T-helper 1 cell treated with Interleukin-12 subunit alpha and Interleukin-12 subunit beta and Interleukin-4 antibody, amounts not matched to agents 30 μg/mL and 1 μg/mL, for 36 hours (primary cell): ENCODE measurements around the gene TREM2.
"Not testable (repeated sequence)": the region's sequence is repeated elsewhere in the genome, so short reads cannot be mapped to it uniquely, and the experiment has no call there.

Experiments
- H3K27ac Mint-ChIP-seq: one replicate; pipeline ENCODE4 v1.8.0; 2021; ENCODE audit warnings: mild to moderate bottlenecking, mixed read lengths
- H3K27me3 Mint-ChIP-seq: one replicate; pipeline ENCODE4 v1.8.0; 2021; ENCODE audit warnings: low read depth, mixed read lengths
- H3K36me3 Mint-ChIP-seq: one replicate; pipeline ENCODE4 v1.8.0; 2021; ENCODE audit warnings: low read depth, mixed read lengths
- H3K4me1 Mint-ChIP-seq: one replicate; pipeline ENCODE4 v1.8.0; 2021; ENCODE audit warnings: low read depth, mixed read lengths
- H3K4me3 Mint-ChIP-seq: one replicate; pipeline ENCODE4 v1.8.0; 2021; ENCODE audit warnings: mild to moderate bottlenecking, moderate library complexity, mixed read lengths
- H3K9me3 Mint-ChIP-seq: one replicate; pipeline ENCODE4 v1.8.0; 2021; ENCODE audit warnings: mixed read lengths

Gene TREM2

DNA sequence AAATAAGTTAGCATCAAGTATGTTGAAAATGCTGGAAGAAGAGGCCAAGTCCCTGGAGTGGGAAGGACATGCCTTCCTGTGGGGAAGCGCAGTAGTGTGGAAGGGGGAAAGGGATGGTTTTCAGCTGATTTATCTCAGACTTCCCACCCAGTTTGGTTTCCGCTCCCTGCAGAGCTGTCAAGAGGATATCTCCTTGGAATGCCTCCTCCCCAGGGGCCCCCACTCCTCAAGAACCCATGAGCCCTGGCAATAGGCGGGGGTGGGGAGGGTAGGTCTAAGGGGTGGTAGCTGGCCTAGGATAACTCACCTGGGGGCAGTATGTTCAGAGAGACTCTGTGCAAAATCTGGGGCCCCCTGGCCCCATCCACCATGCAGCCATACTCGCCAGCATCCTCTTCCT lies 9.5 kb downstream of the TREM2 start:
- Mint-ChIP-seq H3K4me3 (no peak overlapping the region), H3K9me3 (no peaks in the 10 kb centered on the region), H3K27me3 (peaks cover 11% of the 10 kb centered on the region), H3K36me3 (peaks cover 4% of the 10 kb centered on the region), H3K27ac (no peak overlapping the region), H3K4me1 (peaks cover 11% of the 10 kb centered on the region)

DNA sequence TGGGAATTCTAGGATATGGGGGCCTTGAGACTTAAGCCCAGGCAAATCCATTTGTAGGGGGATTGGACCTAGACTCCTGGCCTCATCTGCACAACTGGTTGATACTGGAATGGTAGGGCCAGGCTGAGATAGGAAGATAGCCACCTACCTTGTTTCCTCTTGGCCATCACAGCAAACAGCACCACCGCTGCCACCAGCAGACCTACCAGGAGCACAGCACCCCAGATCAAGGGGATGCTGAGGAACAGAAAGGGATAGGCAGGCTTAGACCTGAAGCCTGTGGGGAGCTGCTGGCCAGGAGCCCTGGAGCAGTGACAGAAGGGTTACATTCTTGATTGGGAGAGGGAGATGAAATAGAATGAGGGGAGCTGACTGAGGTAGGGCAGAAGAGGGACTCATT lies 12.2 kb downstream of the TREM2 start:
- no peak overlapping the region for H3K4me3 Mint-ChIP-seq
- H3K27me3 Mint-ChIP-seq = peaks cover 1% of the 10 kb centered on the region
- no peaks in the 10 kb centered on the region for H3K9me3 Mint-ChIP-seq
- H3K4me1 Mint-ChIP-seq = peaks cover 19% of the 10 kb centered on the region
- H3K27ac Mint-ChIP-seq = no peak overlapping the region
- H3K36me3 Mint-ChIP-seq = peaks cover 5% of the 10 kb centered on the region

GRCh38 chr6:41147917-41148316 lies 15.0 kb downstream of the TREM2 start:
- H3K9me3 Mint-ChIP-seq = no peaks in the 10 kb centered on the region
- H3K27ac Mint-ChIP-seq = no peak overlapping the region
- peaks cover 4% of the 10 kb centered on the region for H3K27me3 Mint-ChIP-seq
- peak overlapping the region; percentile 2 for H3K4me3 Mint-ChIP-seq
- H3K4me1 Mint-ChIP-seq = peaks cover 15% of the 10 kb centered on the region
- H3K36me3 Mint-ChIP-seq = peaks cover 8% of the 10 kb centered on the region

DNA sequence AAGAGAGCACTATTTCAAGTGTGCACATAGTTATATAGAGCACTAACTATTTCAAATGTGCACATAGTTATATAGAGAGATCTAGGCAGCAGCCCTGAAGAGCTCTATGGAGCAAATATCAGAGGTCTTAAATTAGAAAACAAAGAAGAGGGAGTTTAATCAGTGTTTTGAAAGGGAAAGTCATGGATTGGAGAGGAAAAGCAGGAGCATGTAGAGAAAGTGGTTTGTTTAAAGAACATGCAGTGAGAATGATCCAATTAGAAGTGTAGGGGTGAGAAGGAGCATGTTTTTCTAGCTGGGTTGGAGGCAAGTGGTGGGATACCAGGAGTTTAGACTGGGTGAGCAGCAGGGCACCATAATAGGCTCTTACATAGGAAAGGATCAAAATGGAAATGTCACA lies 26.0 kb downstream of the TREM2 start:
- no peak overlapping the region for H3K4me3 Mint-ChIP-seq
- peaks cover 5% of the 10 kb centered on the region for H3K36me3 Mint-ChIP-seq
- no peaks in the 10 kb centered on the region for H3K27me3 Mint-ChIP-seq

GRCh38 chr6:41135062-41135832 lies 27.7 kb downstream of the TREM2 start:
- no peaks in the 10 kb centered on the region for H3K27me3 Mint-ChIP-seq
- no peaks in the 10 kb centered on the region for H3K36me3 Mint-ChIP-seq
- peaks cover 2% of the 10 kb centered on the region for H3K4me1 Mint-ChIP-seq
- no peak overlapping the region for H3K4me3 Mint-ChIP-seq
- H3K9me3 Mint-ChIP-seq = no peaks in the 10 kb centered on the region
- H3K27ac Mint-ChIP-seq = no peak overlapping the region

More for the DNA sequence above, 26.0 kb downstream of the TREM2 start:
- Mint-ChIP-seq H3K27ac (no peak overlapping the region), H3K4me1 (peaks cover 2% of the 10 kb centered on the region), H3K9me3 (no peaks in the 10 kb centered on the region)

GRCh38 chr6:41132254-41132653 lies 30.7 kb downstream of the TREM2 start:
- Mint-ChIP-seq H3K27me3 (no peaks in the 10 kb centered on the region), H3K4me1 (peaks cover 2% of the 10 kb centered on the region), H3K9me3 (no peaks in the 10 kb centered on the region), H3K4me3 (no peak overlapping the region), H3K36me3 (peaks cover 6% of the 10 kb centered on the region), H3K27ac (no peak overlapping the region)

DNA sequence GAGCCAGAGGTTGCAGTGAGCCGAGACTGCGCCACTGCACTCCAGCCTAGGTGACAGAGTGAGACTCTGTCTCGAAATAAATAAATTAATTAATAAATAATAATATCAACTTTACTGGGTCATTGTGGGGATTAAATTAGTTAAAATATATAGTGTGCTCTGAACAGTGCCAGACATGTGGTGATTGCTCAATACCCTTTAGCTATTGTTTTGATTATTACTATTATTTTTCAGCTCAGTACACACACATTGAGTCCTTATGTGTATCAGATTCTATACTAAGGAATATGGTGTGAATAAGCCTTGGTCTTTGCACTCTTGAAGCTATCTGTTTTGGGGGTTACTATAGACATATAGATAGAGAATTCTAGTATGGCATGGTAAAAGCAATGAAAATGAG lies 37.6 kb downstream of the TREM2 start:
- no peak overlapping the region for H3K27ac Mint-ChIP-seq
- no peaks in the 10 kb centered on the region for H3K9me3 Mint-ChIP-seq

DNA sequence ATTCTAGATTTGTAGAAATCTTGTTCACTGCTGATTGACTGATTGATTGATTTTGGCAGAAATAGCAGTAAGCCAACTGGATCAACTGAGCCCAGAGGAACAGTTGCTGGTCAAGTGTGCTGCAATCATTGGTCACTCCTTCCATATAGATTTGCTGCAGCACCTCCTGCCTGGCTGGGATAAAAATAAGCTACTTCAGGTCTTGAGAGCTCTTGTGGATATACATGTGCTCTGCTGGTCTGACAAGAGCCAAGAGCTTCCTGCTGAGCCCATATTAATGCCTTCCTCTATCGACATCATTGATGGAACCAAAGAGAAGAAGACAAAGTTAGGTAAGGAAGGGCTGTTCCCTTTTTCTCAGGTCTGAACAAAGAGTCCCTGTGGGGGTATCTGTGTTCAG lies 40.0 kb downstream of the TREM2 start:
- no peaks in the 10 kb centered on the region for H3K4me1 Mint-ChIP-seq
- no peak overlapping the region for H3K4me3 Mint-ChIP-seq
- H3K27me3 Mint-ChIP-seq = no peaks in the 10 kb centered on the region
- H3K36me3 Mint-ChIP-seq = peaks cover 13% of the 10 kb centered on the region
- H3K9me3 Mint-ChIP-seq = no peaks in the 10 kb centered on the region
- H3K27ac Mint-ChIP-seq = no peak overlapping the region

More for the DNA sequence above, 37.6 kb downstream of the TREM2 start:
- peaks cover 16% of the 10 kb centered on the region for H3K36me3 Mint-ChIP-seq
- H3K4me1 Mint-ChIP-seq = no peaks in the 10 kb centered on the region
- no peak overlapping the region for H3K4me3 Mint-ChIP-seq
- no peaks in the 10 kb centered on the region for H3K27me3 Mint-ChIP-seq

DNA sequence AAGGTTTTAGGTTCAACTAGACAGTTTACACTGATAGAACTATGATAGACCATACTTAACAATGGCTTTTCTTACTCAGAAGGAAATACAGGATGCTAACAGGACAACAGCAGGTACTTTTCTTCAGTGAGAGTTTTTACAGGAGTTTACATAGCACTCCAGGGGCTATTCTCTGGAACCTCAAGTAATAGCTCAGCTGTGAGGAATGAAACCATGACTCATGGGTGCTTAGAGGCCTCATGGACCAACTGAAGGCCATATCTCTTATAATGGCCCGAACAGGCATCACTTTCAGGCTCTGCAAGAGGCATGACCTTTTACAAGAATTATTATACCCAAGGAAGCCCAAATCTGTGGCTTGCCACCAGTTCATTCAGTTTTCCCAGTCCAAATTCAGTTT lies 40.5 kb downstream of the TREM2 start:
- Mint-ChIP-seq H3K36me3 (peaks cover 16% of the 10 kb centered on the region), H3K9me3 (no peaks in the 10 kb centered on the region), H3K27ac (no peak overlapping the region), H3K4me1 (no peaks in the 10 kb centered on the region), H3K27me3 (no peaks in the 10 kb centered on the region), H3K4me3 (no peak overlapping the region)

DNA sequence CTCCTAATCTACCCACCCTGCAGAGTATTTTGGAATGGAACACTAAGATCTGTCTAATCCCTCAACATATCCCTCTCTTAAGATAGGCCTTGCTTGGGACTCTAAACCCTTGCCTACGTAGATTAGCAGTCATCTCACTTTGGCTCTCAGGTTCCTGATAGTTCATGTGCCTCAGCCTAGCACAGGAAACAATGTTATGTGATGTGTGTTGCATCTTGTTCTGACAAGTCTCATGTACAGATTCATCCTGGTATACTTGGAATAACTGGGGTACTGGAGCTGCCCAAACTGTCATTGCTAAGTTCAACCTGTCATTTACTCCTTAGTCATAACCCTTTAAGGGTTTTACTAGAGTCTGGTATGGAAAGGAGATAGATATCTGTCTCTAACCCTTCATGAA lies 42.9 kb downstream of the TREM2 start:
- Mint-ChIP-seq H3K9me3 (no peaks in the 10 kb centered on the region), H3K27ac (no peak overlapping the region), H3K4me1 (no peaks in the 10 kb centered on the region), H3K27me3 (no peaks in the 10 kb centered on the region), H3K36me3 (peaks cover 15% of the 10 kb centered on the region), H3K4me3 (no peak overlapping the region)

- Mint-ChIP-seq H3K27me3 (no peaks in the 10 kb centered on the region), H3K27ac (no peak overlapping the region), H3K9me3 (no peaks in the 10 kb centered on the region), H3K4me3 (no peak overlapping the region), H3K4me1 (no peaks in the 10 kb centered on the region), H3K36me3 (peaks cover 15% of the 10 kb centered on the region)
Observed at GRCh38 chr6:41119508-41119907, 43.4 kb downstream of the TREM2 start.

DNA sequence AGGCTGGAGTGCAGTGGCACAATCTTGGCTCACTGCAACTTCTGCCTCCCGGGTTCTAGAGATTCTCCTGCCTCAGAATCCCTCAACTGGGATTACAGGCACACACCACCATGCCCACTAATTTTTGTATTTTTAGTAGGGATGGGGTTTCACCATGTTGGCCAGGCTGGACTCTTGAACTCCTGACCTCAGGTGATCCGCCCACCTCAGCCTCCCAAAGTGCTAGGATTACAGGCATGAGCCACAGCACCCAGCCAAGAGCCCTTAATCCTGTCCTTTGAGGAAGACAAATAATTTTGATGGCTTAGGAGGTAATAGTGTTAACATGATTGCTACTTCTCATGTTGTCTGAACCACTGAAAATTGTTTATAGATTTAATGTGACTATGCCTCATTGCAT lies 47.9 kb downstream of the TREM2 start:
- not testable (repeated sequence) for H3K27ac Mint-ChIP-seq, H3K4me1 Mint-ChIP-seq, H3K36me3 Mint-ChIP-seq, H3K27me3 Mint-ChIP-seq, H3K9me3 Mint-ChIP-seq, H3K4me3 Mint-ChIP-seq

- Mint-ChIP-seq H3K27me3 (no peaks in the 10 kb centered on the region), H3K4me3 (no peak overlapping the region), H3K4me1 (no peaks in the 10 kb centered on the region), H3K9me3 (no peaks in the 10 kb centered on the region), H3K27ac (peak overlapping the region; percentile 47), H3K36me3 (no peaks in the 10 kb centered on the region)
Observed at GRCh38 chr6:41111017-41111416, 51.9 kb downstream of the TREM2 start.
